Liver (tissue), 9 donors: ENCODE data around the gene ZBTB45. TPM values are rescaled to one million over a fixed set of nuclear protein-coding genes. Genes with fewer than 3 reads are reported as not detected.

Source experiments
- DNase-seq: peaks from one replicate; pipeline ENCODE4 v3.0.0-alpha.2; 2017; ENCODE audit warnings: low spot score
- H3K27ac ChIP-seq, 2 donors: one replicate each; pipeline ENCODE4 v1.7.0; 2013; ENCODE audit warnings: inconsistent platforms in 2 of 2, low read length in 2 of 2, control low read depth in 1 of 2, low read depth in 1 of 2, mild to moderate bottlenecking in 1 of 2
- H3K27me3 ChIP-seq, 4 donors: one replicate each; pipeline versions ENCODE4 v1.6.1 to v1.7.0; 2013; ENCODE audit warnings: low read length in 3 of 4, inconsistent platforms in 1 of 4, mild to moderate bottlenecking in 1 of 4, moderate library complexity in 1 of 4; ENCODE audit not compliant: control insufficient read depth in 4 of 4, insufficient read depth in 4 of 4
- H3K36me3 ChIP-seq, 4 donors: one replicate each; pipeline versions ENCODE4 v1.6.1 to v1.7.0; 2013; ENCODE audit warnings: low read length in 3 of 4, mild to moderate bottlenecking in 3 of 4, low read depth in 1 of 4, moderate library complexity in 1 of 4; ENCODE audit not compliant: control insufficient read depth in 4 of 4, insufficient read depth in 3 of 4
- H3K4me1 ChIP-seq, 4 donors: one replicate each; pipeline versions ENCODE4 v1.6.1 to v1.7.0; 2013; ENCODE audit warnings: low read length in 3 of 4, mild to moderate bottlenecking in 3 of 4, moderate library complexity in 1 of 4; ENCODE audit not compliant: control insufficient read depth in 4 of 4, insufficient read depth in 4 of 4
- H3K4me3 ChIP-seq, 3 donors: one replicate each; pipeline versions ENCODE4 v1.6.1 to v1.7.0; 2013; ENCODE audit warnings: low read length in 3 of 3, control low read depth in 1 of 3, low read depth in 1 of 3, mild to moderate bottlenecking in 1 of 3
- H3K9ac ChIP-seq, 2 donors: one replicate each; pipeline ENCODE4 v1.7.0; 2013; ENCODE audit warnings: low read length in 2 of 2, mild to moderate bottlenecking in 2 of 2, moderate library complexity in 2 of 2, control low read depth in 1 of 2, low read depth in 1 of 2
- H3K9me3 ChIP-seq, 4 donors: one replicate each; pipeline versions ENCODE4 v1.6.1 to v1.7.0; 2013; ENCODE audit warnings: low read length in 3 of 4; ENCODE audit not compliant: control insufficient read depth in 4 of 4
- ATF3 ChIP-seq: IDR thresholded peaks from 2 replicates; pipeline ENCODE4 v1.6.1; 2016; ENCODE audit warnings: antibody characterized with exemption
- CTCF ChIP-seq: fragments of 150-350 bp; IDR thresholded peaks from 2 replicates; pipeline ENCODE4 v1.5.1; 2017; ENCODE audit warnings: improper control_type of control experiment, low read depth, low read length; ENCODE audit not compliant: missing input control
- EGR1 ChIP-seq, 2 donors: IDR thresholded peaks; 2 replicates each; pipeline ENCODE4 v1.6.1; 2016 to 2018; ENCODE audit warnings: antibody characterized with exemption in 2 of 2, low read depth in 2 of 2
- FOXA1 ChIP-seq: IDR thresholded peaks from 2 replicates; pipeline ENCODE4 v1.6.1; 2016; ENCODE audit warnings: antibody characterized with exemption
- FOXA2 ChIP-seq: IDR thresholded peaks from 2 replicates; pipeline ENCODE4 v1.6.1; 2016; ENCODE audit warnings: antibody characterized with exemption
- GABPA ChIP-seq, 2 donors: IDR thresholded peaks in 1 of 2; conservative IDR thresholded peaks in 1 of 2; 2 replicates each; pipeline ENCODE4 v1.6.1; 2016; ENCODE audit warnings: antibody characterized with exemption in 2 of 2, mild to moderate bottlenecking in 1 of 2, moderate library complexity in 1 of 2
- HNF4A ChIP-seq, 2 donors: conservative IDR thresholded peaks; 2 replicates each; pipeline ENCODE4 v1.6.1; 2016; ENCODE audit warnings: antibody characterized with exemption in 2 of 2, mild to moderate bottlenecking in 2 of 2
- HNF4G ChIP-seq: IDR thresholded peaks from 2 replicates; pipeline ENCODE4 v1.6.1; 2016; ENCODE audit warnings: antibody characterized with exemption
- JUND ChIP-seq, 2 donors: IDR thresholded peaks; 2 replicates each; pipeline ENCODE4 v1.6.1; 2016; ENCODE audit warnings: antibody characterized with exemption in 2 of 2
- MAX ChIP-seq: IDR thresholded peaks from 2 replicates; pipeline ENCODE4 v1.6.1; 2016; ENCODE audit warnings: antibody characterized with exemption
- NR2F2 ChIP-seq: IDR thresholded peaks from 2 replicates; pipeline ENCODE4 v1.6.1; 2016; ENCODE audit warnings: antibody characterized with exemption
- RAD21 ChIP-seq, 2 donors: IDR thresholded peaks; 2 replicates each; pipeline ENCODE4 v1.6.1; 2016; ENCODE audit warnings: antibody characterized with exemption in 2 of 2, mild to moderate bottlenecking in 2 of 2
- REST ChIP-seq: IDR thresholded peaks from 2 replicates; pipeline ENCODE4 v1.6.1; 2016; ENCODE audit warnings: antibody characterized with exemption, mild to moderate bottlenecking
- RXRA ChIP-seq, 2 donors: IDR thresholded peaks; 2 replicates each; pipeline ENCODE4 v1.6.1; 2017 to 2018; ENCODE audit warnings: antibody characterized with exemption in 2 of 2, mild to moderate bottlenecking in 1 of 2
- SP1 ChIP-seq: IDR thresholded peaks from 2 replicates; pipeline ENCODE4 v1.6.1; 2018; ENCODE audit warnings: antibody characterized with exemption, mild to moderate bottlenecking
- TAF1 ChIP-seq: conservative IDR thresholded peaks from 2 replicates; pipeline ENCODE4 v1.6.1; 2016; ENCODE audit warnings: antibody characterized with exemption, mild to moderate bottlenecking
- YY1 ChIP-seq: IDR thresholded peaks from 2 replicates; pipeline ENCODE4 v1.6.1; 2016; ENCODE audit warnings: antibody characterized with exemption, mild to moderate bottlenecking
- ZBTB33 ChIP-seq: IDR thresholded peaks from 2 replicates; pipeline ENCODE4 v1.6.1; 2016; ENCODE audit warnings: antibody characterized with exemption
- WGBS: extraction: QIAGEN DNeasy Blood & Tissue Kit; methylation state at CpG from one replicate; pipeline ENCODE4 v1.1.7; 2013; 5-methylcytosine and 5-hydroxymethylcytosine counted together
- polyA plus RNA-seq, 2 donors: library from polyadenylated mRNA; stranded (reverse) in 1 of 2; unstranded in 1 of 2; fragments of 200-250 nt in 1 of 2; fragments of >200 nt in 1 of 2; fragmentation: Nextera tagmentation in 1 of 2; extraction: Ambion mirVana in 1 of 2; gene quantifications; one replicate each; pipeline versions ENCODE4 v1.2.1 to v1.2.3, GENCODE V29; 2013 to 2015
- total RNA-seq, 2 donors: library from RNA; depleted of rRNA; stranded (reverse); fragments of >200 nt; gene quantifications; one replicate each; pipeline ENCODE4 v1.2.3, GENCODE V29; 2014
- donor health status: healthy.
- donor health status: healthy.
- donor health status: healthy.
- donor health status: healthy.
- donor health status: healthy.

The ZBTB45 gene
- total and polyA plus RNA-seq, 4 donors: 2.1 to 4.0 (median 2.7) TPM

GRCh38 chr19:58510084-58510862 is 9.3 kb downstream of the ZBTB45 start:
- peaks cover 21 to 79% (median 61%) of the 10 kb centered on the region in 4 donors for H3K4me1 ChIP-seq
- peaks cover 0 to 3% (median 0%) of the 10 kb centered on the region in 4 donors for H3K36me3 ChIP-seq
- 30% methylated on average over 8 of the region's 8 CpGs for WGBS
- H3K9ac ChIP-seq: peak overlapping the region; percentile 67 to 73
- peak overlapping the region; percentile 80 to 86 for H3K27ac ChIP-seq
- no peaks in the 10 kb centered on the region for H3K9me3 ChIP-seq
- TF ChIP-seq FOXA1 (no peak), ZBTB33 (peak; percentile 53), CTCF (no peak), YY1 (peak; percentile 49), MAX (peak; percentile 45), FOXA2 (no peak), RXRA (IDR thresholded peaks at IDR 0.05) (peak; percentile 86 to 88), TAF1 (peak; percentile 28), HNF4G (peak; percentile 9), GABPA (IDR thresholded peaks at IDR 0.05 in 1 of 2, conservative IDR thresholded peaks at IDR 0.05 in 1 of 2) (peak in 1 of 2 donors; percentile 24), HNF4A (conservative IDR thresholded peaks at IDR 0.05) (peak; percentile 87), RAD21 (IDR thresholded peaks at IDR 0.05) (no peak), ATF3 (peak; percentile 52), EGR1 (IDR thresholded peaks at IDR 0.05; ENCODE audit: low read depth in 2 of 2) (no peak), JUND (IDR thresholded peaks at IDR 0.05) (peak; percentile 73 to 78), REST (peak; percentile 34), SP1 (peak; percentile 85), NR2F2 (peak; percentile 93)
- H3K27me3 ChIP-seq: no peaks in the 10 kb centered on the region
- no peak for DNase-seq
- H3K4me3 ChIP-seq: peak overlapping the region; percentile 68 to 82 (median 75)
